PC-9 (cell line): ENCODE results near the gene LAMA2. TPM values are rescaled to one million over a fixed set of nuclear protein-coding genes. Genes with fewer than 3 reads are reported as not detected.

Experiments
- BruUV-seq: library from RNA; stranded (reverse); fragments of 400-500 nt; replicated peaks from 2 replicates; lab custom pipeline; 2021; lab: Mats Ljungman, UMichigan
- CTCF ChIA-PET: fragments of 300-600 bp; sonication (Branson Sonifier 250); formaldehyde crosslinking; loops from one replicate; lab custom pipeline; 2022; ENCODE audit warnings: antibody characterized with exemption; lab: Charles Lee
- POLR2A ChIA-PET: fragments of 300-600 bp; sonication (Branson Sonifier 250); formaldehyde crosslinking; loops from one replicate; lab custom pipeline; 2022; ENCODE audit warnings: antibody characterized with exemption; ENCODE audit not compliant: unreplicated experiment; lab: Charles Lee
- DNase-seq, 2 experiments: peaks; one replicate each; pipeline versions ENCODE4 v3.0.0 to v3.0.0-alpha.2; 2015 to 2022; ENCODE audit warnings: mixed read lengths in 1 of 2
- H2AFZ ChIP-seq: fragments of 200-600 bp; sonication (generic); 2 replicates; pipeline ENCODE4 v1.8.1; 2017; ENCODE audit warnings: antibody characterized with exemption
- H3F3A ChIP-seq: fragments of 200-600 bp; sonication (generic); 2 replicates; pipeline ENCODE4 v1.8.1; 2017; ENCODE audit warnings: antibody characterized with exemption, mild to moderate bottlenecking, low read depth; ENCODE audit not compliant: insufficient read depth
- H3K27ac ChIP-seq: fragments of 200-600 bp; sonication (generic); 2 replicates; pipeline ENCODE4 v1.6.1; 2016; ENCODE audit warnings: mixed run types
- H3K27me3 ChIP-seq: fragments of 200-600 bp; sonication (generic); 2 replicates; pipeline ENCODE4 v1.6.1; 2016; ENCODE audit warnings: low read depth, mixed run types; ENCODE audit not compliant: insufficient read depth
- H3K36me3 ChIP-seq: fragments of 200-600 bp; sonication (generic); 2 replicates; pipeline ENCODE4 v1.6.1; 2016; ENCODE audit warnings: low read depth, mixed run types
- H3K4me1 ChIP-seq: fragments of 200-600 bp; sonication (generic); replicated peaks from 2 replicates; pipeline ENCODE4 v1.6.1; 2016; ENCODE audit warnings: mixed run types; ENCODE audit not compliant: insufficient read depth
- H3K4me2 ChIP-seq: fragments of 200-600 bp; sonication (generic); 2 replicates; pipeline ENCODE4 v1.6.1; 2017; ENCODE audit warnings: mixed run types
- H3K4me3 ChIP-seq: fragments of 200-600 bp; sonication (generic); 2 replicates; pipeline ENCODE4 v1.6.1; 2016; ENCODE audit warnings: mixed run types
- H3K79me2 ChIP-seq: fragments of 200-600 bp; sonication (generic); 2 replicates; pipeline ENCODE4 v1.6.1; 2017; ENCODE audit warnings: low read depth, mixed run types
- H3K9me2 ChIP-seq: fragments of 200-600 bp; sonication (generic); 2 replicates; pipeline ENCODE4 v1.8.1; 2017; ENCODE audit warnings: mild to moderate bottlenecking; ENCODE audit not compliant: insufficient read depth
- H3K9me3 ChIP-seq: fragments of 200-600 bp; sonication (generic); 2 replicates; pipeline ENCODE4 v1.8.1; 2016; ENCODE audit warnings: low read depth; ENCODE audit not compliant: insufficient read depth
- H4K20me1 ChIP-seq: fragments of 200-600 bp; sonication (generic); 2 replicates; pipeline ENCODE4 v1.8.1; 2017; ENCODE audit not compliant: insufficient read depth
- CTCF ChIP-seq: fragments of 200-600 bp; sonication (generic); conservative IDR thresholded peaks from 2 replicates; pipeline ENCODE4 v1.6.1; 2017; ENCODE audit warnings: mixed run types, antibody characterized with exemption, mild to moderate bottlenecking, moderate library complexity
- EZH2 ChIP-seq: fragments of 200-600 bp; sonication (generic); IDR thresholded peaks from 2 replicates; pipeline ENCODE4 v1.8.0; 2017; ENCODE audit warnings: antibody characterized with exemption, low read depth
- intact Hi-C: fragments of 100-400 bp; cut with micrococcal nuclease; formaldehyde crosslinking; loops from one replicate; pipeline ENCODE4 v1.10.0; 2022; ENCODE audit not compliant: unreplicated experiment
- total RNA-seq: library from RNA; stranded (reverse); gene quantifications from 2 replicates; pipeline ENCODE4 v1.2.3, GENCODE V29; 2021

The LAMA2 gene
- total RNA-seq, 1 experiment from 2014 or later, result 2.8 TPM

GRCh38 chr6:129501740-129502660 is 619.1 kb downstream of the LAMA2 start:
- Histone ChIP-seq H3K27ac (no peak overlapping the region; the same call in 1 of the 2 replicates), H3K4me1 (peaks cover 25% of the 10 kb centered on the region), H2AFZ (no peak overlapping the region), H4K20me1 (no peaks in the 10 kb centered on the region), H3K9me3 (no peaks in the 10 kb centered on the region), H3K27me3 (no peaks in the 10 kb centered on the region), H3K4me2 (peak overlapping the region; percentile 46; the same call in 1 of the 2 replicates), H3K9me2 (no peaks in the 10 kb centered on the region), H3K4me3 (no peak overlapping the region), H3K36me3 (no peaks in the 10 kb centered on the region), H3K79me2 (no peaks in the 10 kb centered on the region), H3F3A (peaks cover 9% of the 10 kb centered on the region; the same call in 1 of the 2 replicates)
- CTCF ChIA-PET, result interaction anchor here (0.6 to 1.2 kb wide), 2 partner anchors 35 to 519 kb away, joined by 3 read pairs; no protein-coding TSS in a partner anchor
- DNase-seq, result no peak
- intact Hi-C loops, result no loop called here
- TF ChIP-seq EZH2 (no peak), CTCF (no peak)
- no TSS peak for BruUV-seq
- POLR2A ChIA-PET, result interaction anchor here (0.6 to 1.0 kb wide), 2 partner anchors 12 to 489 kb away, joined by 3 to 4 read pairs; no protein-coding TSS in a partner anchor

GRCh38 chr6:129504456-129504855 is 621.5 kb downstream of the LAMA2 start:
- Histone ChIP-seq H3K79me2 (no peaks in the 10 kb centered on the region), H3K4me2 (no peak overlapping the region), H3K27me3 (no peaks in the 10 kb centered on the region), H3K9me2 (no peaks in the 10 kb centered on the region), H3K4me1 (peaks cover 12% of the 10 kb centered on the region), H3K27ac (no peak overlapping the region), H3F3A (peaks cover 4% of the 10 kb centered on the region; the same call in 1 of the 2 replicates), H3K4me3 (no peak overlapping the region), H3K36me3 (no peaks in the 10 kb centered on the region), H3K9me3 (no peaks in the 10 kb centered on the region), H4K20me1 (no peaks in the 10 kb centered on the region), H2AFZ (no peak overlapping the region)
- BruUV-seq, result no TSS peak
- POLR2A ChIA-PET, result no interaction called here
- DNase-seq, result no peak
- no peak for TF ChIP-seq CTCF
- TF ChIP-seq EZH2, result no peak
- intact Hi-C loops, result no loop called here
- CTCF ChIA-PET, result no interaction called here

- CTCF ChIA-PET, result no interaction called here
- no peak for DNase-seq
- POLR2A ChIA-PET, result no interaction called here
- no peaks in the 10 kb centered on the region for H3K36me3 ChIP-seq
- H3K27me3 ChIP-seq, result no peaks in the 10 kb centered on the region
- intact Hi-C loops, result no loop called here
- H3K27ac ChIP-seq, result no peak overlapping the region
- H3K9me3 ChIP-seq, result no peaks in the 10 kb centered on the region
- no peak for TF ChIP-seq CTCF
- H3K4me2 ChIP-seq, result no peak overlapping the region
- H3F3A ChIP-seq, result no peaks in the 10 kb centered on the region
- no TSS peak for BruUV-seq
- H2AFZ ChIP-seq, result no peak overlapping the region
- no peaks in the 10 kb centered on the region for H3K79me2 ChIP-seq
- H3K4me1 ChIP-seq, result no peaks in the 10 kb centered on the region
- H3K9me2 ChIP-seq, result no peaks in the 10 kb centered on the region
- H3K4me3 ChIP-seq, result no peak overlapping the region
- no peaks in the 10 kb centered on the region for H4K20me1 ChIP-seq
These were observed 624.3 kb downstream of the LAMA2 start for GRCh38 chr6:129507059-129507807.
